Keratinocyte (primary cell): ENCODE data around the gene ATXN10. TPM values are rescaled to one million over a fixed set of nuclear protein-coding genes. Genes with fewer than 3 reads are reported as not detected.

Source experiments
- DNase-seq: peaks from one replicate; pipeline ENCODE4 v3.0.0-alpha.2; 2011; ENCODE audit warnings: low read depth, missing footprints, low spot score
- FAIRE-seq: peaks from 2 replicates; lab custom pipeline; 2011; peaks lifted over from hg19 to GRCh38; lab: Jason Lieb, UNC
- H2AFZ ChIP-seq: 2 replicates; pipeline ENCODE4 v1.6.0; 2012; ENCODE audit warnings: low read length, control low read depth, inconsistent platforms; ENCODE audit not compliant: control insufficient read depth
- H3K27ac ChIP-seq: 2 replicates; pipeline ENCODE4 v1.5.1; 2011; ENCODE audit warnings: low read length; ENCODE audit not compliant: control insufficient read depth, insufficient read depth
- H3K27me3 ChIP-seq: 3 replicates; pipeline ENCODE4 v1.6.0; 2011; ENCODE audit warnings: low read length; ENCODE audit not compliant: control insufficient read depth, insufficient read depth; ENCODE audit errors: extremely low read depth
- H3K36me3 ChIP-seq, 2 experiments: 2 replicates in 1 of 2; 3 replicates in 1 of 2; pipeline ENCODE4 v1.5.1; 2011; ENCODE audit warnings: low read length in 2 of 2, mild to moderate bottlenecking in 1 of 2; ENCODE audit not compliant: control insufficient read depth in 2 of 2, insufficient read depth in 2 of 2; ENCODE audit errors: extremely low read depth in 1 of 2
- H3K4me1 ChIP-seq: 3 replicates; pipeline ENCODE4 v1.5.1; 2011; ENCODE audit warnings: low read length; ENCODE audit not compliant: control insufficient read depth, insufficient read depth; ENCODE audit errors: extremely low read depth
- H3K4me2 ChIP-seq: 3 replicates; pipeline ENCODE4 v1.6.0; 2011; ENCODE audit warnings: low read depth, low read length; ENCODE audit not compliant: control insufficient read depth, insufficient read depth; ENCODE audit errors: extremely low read depth
- H3K4me3 ChIP-seq, 3 experiments: fragments of 200-600 bp in 1 of 3; sonication (generic) in 1 of 3; 2 replicates in 2 of 3; 3 replicates in 1 of 3; pipeline ENCODE4 v1.5.1; 2011 to 2016; ENCODE audit warnings: low read length in 3 of 3, mild to moderate bottlenecking in 3 of 3, control low read depth in 2 of 3, inconsistent platforms in 1 of 3, low read depth in 1 of 3, mixed read lengths in 1 of 3, mixed run types in 1 of 3, moderate library complexity in 1 of 3; ENCODE audit not compliant: control insufficient read depth in 2 of 3, insufficient read depth in 2 of 3; ENCODE audit errors: extremely low read depth in 1 of 3
- H3K79me2 ChIP-seq: 2 replicates; pipeline ENCODE4 v1.6.0; 2012; ENCODE audit warnings: low read length; ENCODE audit not compliant: control insufficient read depth, insufficient read depth
- H3K9ac ChIP-seq: 3 replicates; pipeline ENCODE4 v1.6.0; 2011; ENCODE audit warnings: low read length; ENCODE audit not compliant: control insufficient read depth, insufficient read depth; ENCODE audit errors: extremely low read depth
- H3K9me1 ChIP-seq: 3 replicates; pipeline ENCODE4 v1.6.0; 2011; ENCODE audit warnings: low read length; ENCODE audit not compliant: control insufficient read depth, insufficient read depth; ENCODE audit errors: extremely low read depth
- H3K9me3 ChIP-seq: 2 replicates; pipeline ENCODE4 v1.5.1; 2012; ENCODE audit warnings: low read depth, low read length; ENCODE audit not compliant: control insufficient read depth
- H4K20me1 ChIP-seq: 3 replicates; pipeline ENCODE4 v1.6.0; 2011; ENCODE audit warnings: low read length; ENCODE audit not compliant: control insufficient read depth, insufficient read depth; ENCODE audit errors: extremely low read depth
- CTCF ChIP-seq, 3 experiments: IDR thresholded peaks in 1 of 3; conservative IDR thresholded peaks in 1 of 3; optimal IDR thresholded peaks in 1 of 3; 2 replicates in 2 of 3; 3 replicates in 1 of 3; pipeline versions ENCODE3 to v1.5.1; 2011; ENCODE audit warnings: low read length in 3 of 3, mild to moderate bottlenecking in 3 of 3, moderate library complexity in 2 of 3, control low read depth in 1 of 3, inconsistent platforms in 1 of 3; ENCODE audit not compliant: insufficient read depth in 2 of 3; ENCODE audit errors: extremely low read depth in 1 of 3
- EZH2 ChIP-seq: IDR thresholded peaks from one replicate; pipeline ENCODE4 v1.6.1; 2012; ENCODE audit warnings: inconsistent platforms, mild to moderate bottlenecking, low read length, moderate library complexity
- dilution Hi-C: fragments of 300-500 bp; cut with MboI; formaldehyde crosslinking; loops from one replicate; pipeline ENCODE4 v1.7.0; 2020; ENCODE audit warnings: low sequenced_read_pairs; ENCODE audit not compliant: extremely low pct_ligation_motif_present
- polyA plus RNA-seq, 5 experiments: library from polyadenylated mRNA; depleted of rRNA in 3 of 5; stranded (reverse) in 3 of 5; stranded (forward) in 1 of 5; unstranded in 1 of 5; fragments of >200 nt; gene quantifications; 1 replicate in 1 of 5; 2 replicates in 3 of 5; 3 replicates in 1 of 5; pipeline versions ENCODE4 v1.2.1 to v1.2.3, GENCODE V29; 2011 to 2012; ENCODE audit warnings: missing spikeins in 2 of 5, low read depth in 1 of 5, low replicate concordance in 1 of 5

ATXN10 gene
- polyA plus RNA-seq, 1 donor (not counting 4 experiments of a cell fraction or from before 2014, with no cell fraction given) = 276 TPM

GRCh38 chr22:45631841-45632238 lies 39.8 kb upstream of the ATXN10 start:
- Histone ChIP-seq H4K20me1 (no peaks in the 10 kb centered on the region), H3K4me2 (no peak overlapping the region), H3K27ac (no peak overlapping the region), H3K9me3 (no peaks in the 10 kb centered on the region), H3K4me1 (no peaks in the 10 kb centered on the region), H3K9ac (no peak overlapping the region), H2AFZ (no peak overlapping the region), H3K9me1 (no peaks in the 10 kb centered on the region), H3K4me3 (no peak overlapping the region), H3K36me3 (no peaks in the 10 kb centered on the region), H3K27me3 (no peaks in the 10 kb centered on the region), H3K79me2 (no peaks in the 10 kb centered on the region)
- dilution Hi-C loops = no loop called here
- TF ChIP-seq EZH2 = no peak
- no peak for TF ChIP-seq CTCF (optimal IDR thresholded peaks at IDR 0.05 in 1 of 3, IDR thresholded peaks at IDR 0.05 in 1 of 3, conservative IDR thresholded peaks at IDR 0.05 in 1 of 3; ENCODE audit: extremely low read depth in 1 of 3, insufficient read depth in 2 of 3, low read length in 3 of 3)
- FAIRE-seq = no peak
- DNase-seq = no peak

- FAIRE-seq (no peak), DNase-seq (no peak)
- Histone ChIP-seq H3K4me1 (no peaks in the 10 kb centered on the region), H3K27me3 (no peaks in the 10 kb centered on the region), H3K27ac (no peak overlapping the region), H3K9me3 (no peaks in the 10 kb centered on the region), H3K4me3 (no peak overlapping the region), H2AFZ (no peak overlapping the region), H4K20me1 (no peaks in the 10 kb centered on the region), H3K9me1 (no peaks in the 10 kb centered on the region), H3K79me2 (no peaks in the 10 kb centered on the region), H3K36me3 (no peaks in the 10 kb centered on the region), H3K4me2 (no peak overlapping the region), H3K9ac (no peak overlapping the region)
- dilution Hi-C loops = no loop called here
- no peak for TF ChIP-seq EZH2
Measured at GRCh38 chr22:45632791-45633515, 38.7 kb upstream of the ATXN10 start.

GRCh38 chr22:45636683-45637082 lies 35.0 kb upstream of the ATXN10 start:
- no peak for DNase-seq
- peaks cover 20% of the 10 kb centered on the region for H3K4me1 ChIP-seq
- no peak overlapping the region for H3K27ac ChIP-seq
- dilution Hi-C loops = no loop called here
- TF ChIP-seq CTCF (optimal IDR thresholded peaks at IDR 0.05 in 1 of 3, IDR thresholded peaks at IDR 0.05 in 1 of 3, conservative IDR thresholded peaks at IDR 0.05 in 1 of 3; ENCODE audit: extremely low read depth in 1 of 3, insufficient read depth in 2 of 3, low read length in 3 of 3) = no peak
- TF ChIP-seq EZH2 = no peak
- no peak for FAIRE-seq
- H3K9me3 ChIP-seq = no peaks in the 10 kb centered on the region
- H3K9ac ChIP-seq = no peak overlapping the region
- no peaks in the 10 kb centered on the region for H3K79me2 ChIP-seq
- no peak overlapping the region for H2AFZ ChIP-seq
- H3K4me2 ChIP-seq = no peak overlapping the region
- no peaks in the 10 kb centered on the region for H3K9me1 ChIP-seq
- no peaks in the 10 kb centered on the region for H3K36me3 ChIP-seq
- H3K4me3 ChIP-seq = no peak overlapping the region
- H3K27me3 ChIP-seq = no peaks in the 10 kb centered on the region
- H4K20me1 ChIP-seq = no peaks in the 10 kb centered on the region
